GM12878 (cell line): ENCODE data around the gene AFMID. TPM values are rescaled to one million over a fixed set of nuclear protein-coding genes. Genes with fewer than 3 reads are reported as not detected.

Experiments
- ATAC-seq: fragments of 200-7000 bp; cut with Tn5 transposase; 3 replicates; pipeline ENCODE4 v1.9.1; 2020; ENCODE audit warnings: mild to moderate bottlenecking, moderate library complexity
- BruUV-seq: library from RNA; stranded (reverse); fragments of 400-500 nt; replicated peaks from 2 replicates; lab custom pipeline; 2021; lab: Mats Ljungman, UMichigan
- CTCF ChIA-PET: fragments of 300-600 bp; sonication (Branson Sonifier 250); formaldehyde crosslinking; extraction: SDS; loops from one replicate; lab custom pipeline; 2021; ENCODE audit warnings: inconsistent platforms; lab: Yijun Ruan, JAX
- POLR2A ChIA-PET: fragments of 350-600 bp; formaldehyde crosslinking; extraction: SDS; loops from one replicate; lab custom pipeline; 2021; ENCODE audit warnings: inconsistent platforms; lab: Charles Lee
- RAD21 ChIA-PET: fragments of 300-600 bp; sonication (Branson Sonifier 250); formaldehyde crosslinking; loops from one replicate; lab custom pipeline; 2023; ENCODE audit warnings: antibody characterized with exemption; ENCODE audit not compliant: unreplicated experiment; lab: Charles Lee
- SMC1A ChIA-PET: fragments of 300-600 bp; sonication (Branson Sonifier 250); formaldehyde crosslinking; loops from one replicate; lab custom pipeline; 2023; ENCODE audit not compliant: unreplicated experiment, uncharacterized antibody; lab: Charles Lee
- DNase-seq: peaks from one replicate; pipeline ENCODE4 v3.0.0-alpha.2; 2011; ENCODE audit warnings: low read depth, low spot score
- FAIRE-seq: peaks from 3 replicates; lab custom pipeline; 2011; peaks lifted over from hg19 to GRCh38; lab: Jason Lieb, UNC
- H2AFZ ChIP-seq: 2 replicates; pipeline ENCODE4 v1.6.0; 2011; ENCODE audit warnings: low read depth, low read length, control low read depth; ENCODE audit not compliant: control insufficient read depth
- H3K27ac ChIP-seq: 2 replicates; pipeline ENCODE4 v1.5.1; 2011; ENCODE audit warnings: control low read depth; ENCODE audit not compliant: control insufficient read depth, insufficient read depth
- H3K27me3 ChIP-seq, 2 experiments: replicated peaks in 1 of 2; 2 replicates each; pipeline versions ENCODE4 v1.6.0 to v1.6.1; 2011; ENCODE audit warnings: low read length in 1 of 2; ENCODE audit not compliant: control insufficient read depth in 2 of 2, insufficient read depth in 2 of 2
- H3K36me3 ChIP-seq, 2 experiments: 2 replicates each; pipeline ENCODE4 v1.5.1; 2011; ENCODE audit warnings: low read length in 1 of 2; ENCODE audit not compliant: control insufficient read depth in 2 of 2, insufficient read depth in 2 of 2
- H3K4me1 ChIP-seq: 2 replicates; pipeline ENCODE4 v1.6.1; 2011; ENCODE audit warnings: mild to moderate bottlenecking, low read length, moderate library complexity, mixed read lengths; ENCODE audit not compliant: control insufficient read depth, insufficient read depth
- H3K4me2 ChIP-seq: 2 replicates; pipeline ENCODE4 v1.6.0; 2011; ENCODE audit warnings: control low read depth; ENCODE audit not compliant: control insufficient read depth, insufficient read depth
- H3K4me3 ChIP-seq: fragments of 200-600 bp; sonication (generic); 2 replicates; pipeline ENCODE4 v1.5.1; 2016
- H3K79me2 ChIP-seq: 2 replicates; pipeline ENCODE4 v1.6.0; 2011; ENCODE audit warnings: low read length; ENCODE audit not compliant: control insufficient read depth, insufficient read depth
- H3K9ac ChIP-seq: 2 replicates; pipeline ENCODE4 v1.8.0; 2011; ENCODE audit warnings: low read length, control low read depth, mixed read lengths; ENCODE audit not compliant: control insufficient read depth, insufficient read depth
- H3K9me3 ChIP-seq: replicated peaks from 3 replicates; pipeline ENCODE4 v1.5.1; 2011; ENCODE audit warnings: mild to moderate bottlenecking, low read length; ENCODE audit not compliant: control insufficient read depth, insufficient read depth
- H4K20me1 ChIP-seq: 2 replicates; pipeline ENCODE4 v1.6.0; 2011; ENCODE audit not compliant: control insufficient read depth, insufficient read depth
- EED ChIP-seq: sonication (generic); IDR thresholded peaks from 2 replicates; pipeline ENCODE4 v1.6.1; 2016; ENCODE audit warnings: antibody characterized with exemption, low read depth
- FOS ChIP-seq: IDR thresholded peaks from 3 replicates; pipeline ENCODE4 v1.6.1; 2011; ENCODE audit warnings: borderline replicate concordance; ENCODE audit not compliant: insufficient read length; ENCODE audit errors: extremely low read depth
- IRF3 ChIP-seq: fragments of 450-650 bp; IDR thresholded peaks from 2 replicates; pipeline ENCODE4 v1.6.1; 2014; ENCODE audit warnings: mild to moderate bottlenecking
- NFIC ChIP-seq: IDR thresholded peaks from 2 replicates; pipeline ENCODE4 v1.6.1; 2012; ENCODE audit warnings: low read depth, mild to moderate bottlenecking, inconsistent platforms, low read length, moderate library complexity
- NFYA ChIP-seq: IDR thresholded peaks from 2 replicates; pipeline ENCODE4 v1.6.1; 2011; ENCODE audit warnings: low read depth, mild to moderate bottlenecking, low read length, improper control_type of control experiment, borderline replicate concordance
- NKRF ChIP-seq: fragments of 450-650 bp; conservative IDR thresholded peaks from 2 replicates; pipeline ENCODE4 v1.6.1; 2017; ENCODE audit warnings: mild to moderate bottlenecking, moderate library complexity
- PAX8 ChIP-seq: fragments of 450-650 bp; IDR thresholded peaks from 2 replicates; pipeline ENCODE4 v1.6.1; 2017; ENCODE audit warnings: mild to moderate bottlenecking, moderate library complexity
- POU2F2 ChIP-seq: IDR thresholded peaks from 3 replicates; pipeline ENCODE4 v1.6.1; 2011; ENCODE audit warnings: low read depth, mild to moderate bottlenecking, low read length, borderline replicate concordance
- RAD21 ChIP-seq: IDR thresholded peaks from 2 replicates; pipeline ENCODE4 v1.6.1; 2011; ENCODE audit warnings: mild to moderate bottlenecking, low read depth, low read length, moderate library complexity; ENCODE audit not compliant: insufficient read depth
- SIX5 ChIP-seq: IDR thresholded peaks from 2 replicates; pipeline ENCODE4 v1.6.1; 2011; ENCODE audit warnings: mild to moderate bottlenecking, low read depth, low read length, moderate library complexity; ENCODE audit not compliant: severe bottlenecking
- SREBF2 ChIP-seq: IDR thresholded peaks from 2 replicates; pipeline ENCODE4 v1.6.1; 2012; ENCODE audit warnings: mild to moderate bottlenecking, low read length
- SUZ12 ChIP-seq: fragments of 200-600 bp; sonication (generic); IDR thresholded peaks from one replicate; pipeline ENCODE4 v1.6.1; 2018; ENCODE audit warnings: antibody characterized with exemption, mild to moderate bottlenecking; ENCODE audit not compliant: unreplicated experiment
- TAF1 ChIP-seq: IDR thresholded peaks from 2 replicates; pipeline ENCODE4 v1.6.1; 2011; ENCODE audit warnings: mild to moderate bottlenecking, low read depth, low read length, borderline replicate concordance
- YY1 ChIP-seq: IDR thresholded peaks from 2 replicates; pipeline ENCODE4 v1.6.1; 2011; ENCODE audit warnings: low read depth, mild to moderate bottlenecking, low read length
- WGBS: methylation state at CpG from one replicate; pipeline ENCODE4 v1.1.6; 2016; ENCODE audit warnings: low lambda C conversion rate; ENCODE audit not compliant: insufficient replicate concordance, insufficient coverage; ENCODE audit errors: missing lambda C conversion rate; 5-methylcytosine and 5-hydroxymethylcytosine counted together
- in situ Hi-C: fragments of 300-500 bp; cut with MboI; formaldehyde crosslinking; loops from 9 replicates; pipeline ENCODE4 v1.14.3; 2018; ENCODE audit warnings: mixed read lengths
- intact Hi-C: fragments of 100-400 bp; cut with micrococcal nuclease; formaldehyde crosslinking; loops from one replicate; pipeline ENCODE4 v1.14.2; 2022; ENCODE audit not compliant: unreplicated experiment
- polyA plus RNA-seq, 11 experiments: library from polyadenylated mRNA; depleted of rRNA in 4 of 11; unstranded in 6 of 11; stranded (reverse) in 5 of 11; fragments of >200 nt; fragmentation: Nextera tagmentation in 4 of 11; fragmentation: Illumina TruSeq in 1 of 11; extraction: Ambion mirVana in 4 of 11; extraction: Trizol in 1 of 11; gene quantifications; 1 replicate in 1 of 11; 2 replicates in 10 of 11; pipeline versions ENCODE4 v1.2.1 to v1.2.3, GENCODE V29; 2011 to 2016; ENCODE audit warnings: inconsistent platforms in 2 of 11, missing spikeins in 2 of 11, low read depth in 1 of 11
- total RNA-seq, 4 experiments: library from RNA; depleted of rRNA in 3 of 4; stranded (reverse); fragments of >200 nt in 3 of 4; fragmentation: Illumina TruSeq in 1 of 4; extraction: Trizol in 1 of 4; gene quantifications; 2 replicates each; pipeline versions ENCODE4 v1.2.1 to v1.2.3, GENCODE V29; 2013 to 2021

The AFMID gene
- total and polyA plus RNA-seq, 10 of the 15 experiments (the other 5 are each of a cell fraction or from before 2014, with no cell fraction given): 36.1 to 98.8 (median 51.6) TPM

GRCh38 chr17:78164748-78165607 is 22.2 kb upstream of the AFMID start:
- 79% methylated on average over 16 of the region's 16 CpGs for WGBS
- Histone ChIP-seq H2AFZ (no peak overlapping the region), H3K4me3 (no peak overlapping the region), H3K4me1 (peaks cover 20% of the 10 kb centered on the region), H3K79me2 (peaks cover 21% of the 10 kb centered on the region), H3K4me2 (no peak overlapping the region), H4K20me1 (no peaks in the 10 kb centered on the region), H3K9ac (no peak overlapping the region), H3K9me3 (no peaks in the 10 kb centered on the region), H3K27ac (no peak overlapping the region), H3K36me3 (no peaks in the 10 kb centered on the region; a peak in 1 of 4 replicates), H3K27me3 (no peaks in the 10 kb centered on the region)
- no TSS peak for BruUV-seq
- ATAC-seq: no peak
- ChIA-PET SMC1A (interaction anchor here (1.1 kb wide), 1 partner anchor 9 kb away, joined by 3 read pairs; no protein-coding TSS in a partner anchor), POLR2A (no interaction called here), RAD21 (no interaction called here), CTCF (interaction anchor here (1.3 kb wide), 1 partner anchor 27 kb away, joined by 4 read pairs; no protein-coding TSS in a partner anchor)
- no peak for FAIRE-seq
- TF ChIP-seq NFYA: no peak
- TF ChIP-seq TAF1: no peak
- no peak for TF ChIP-seq IRF3
- no peak for TF ChIP-seq SUZ12
- TF ChIP-seq NFIC: no peak
- no peak for TF ChIP-seq SREBF2
- TF ChIP-seq EED: no peak
- no peak for TF ChIP-seq NKRF
- no peak for TF ChIP-seq PAX8
- no peak for TF ChIP-seq FOS
- no peak for TF ChIP-seq RAD21
- no peak for TF ChIP-seq POU2F2
- TF ChIP-seq YY1: no peak
- no peak for TF ChIP-seq SIX5
- in situ Hi-C loops (loop anchor here (25.0 kb wide), 1 partner anchor 1903 kb away; the partner anchor contains the start of gene UBALD2), intact Hi-C loops (no loop called here)
- no peak for DNase-seq
